Sigmoid colon (tissue), 7 donors: ENCODE measurements around the gene SP1. TPM values are rescaled to one million over a fixed set of nuclear protein-coding genes. Genes with fewer than 3 reads are reported as not detected.
"Not testable (repeated sequence)": the region's sequence is repeated elsewhere in the genome, so short reads cannot be mapped to it uniquely, and the experiment has no call there.

Source experiments
- DNase-seq: peaks from one replicate; pipeline ENCODE4 v3.0.0-alpha.2; 2019
- H3K27ac ChIP-seq, 4 donors: fragments of 200-600 bp; sonication (generic); one replicate each; pipeline ENCODE4 v1.5.1; 2016 to 2019; ENCODE audit warnings: mild to moderate bottlenecking in 1 of 4
- H3K27me3 ChIP-seq, 3 donors: fragments of 200-600 bp; sonication (generic); one replicate each; pipeline ENCODE4 v1.5.1; 2019; ENCODE audit warnings: mild to moderate bottlenecking in 1 of 3
- H3K36me3 ChIP-seq, 4 donors: fragments of 200-600 bp; sonication (generic); one replicate each; pipeline ENCODE4 v1.5.1; 2016 to 2019
- H3K4me1 ChIP-seq, 4 donors: fragments of 200-600 bp; sonication (generic); one replicate each; pipeline ENCODE4 v1.5.1; 2017 to 2019
- H3K4me3 ChIP-seq, 4 donors: fragments of 200-600 bp; sonication (generic); one replicate each; pipeline ENCODE4 v1.5.1; 2017 to 2019; ENCODE audit warnings: mild to moderate bottlenecking in 2 of 4, moderate library complexity in 1 of 4
- H3K9me3 ChIP-seq, 4 donors: fragments of 200-600 bp in 3 of 4; sonication (generic) in 3 of 4; one replicate each; pipeline versions ENCODE4 v1.5.1 to v1.6.1; 2013 to 2019
- CTCF ChIP-seq, 4 experiments: fragments of 450-650 bp in 3 of 4; fragments of 200-600 bp in 1 of 4; IDR thresholded peaks; one replicate each; pipeline ENCODE4 v1.5.1; 2016 to 2019; ENCODE audit warnings: antibody characterized with exemption in 4 of 4, mild to moderate bottlenecking in 3 of 4, moderate library complexity in 2 of 4
- EP300 ChIP-seq, 4 donors: sonication (generic); formaldehyde crosslinking; IDR thresholded peaks; one replicate each; pipeline ENCODE4 v1.6.1; 2017; ENCODE audit warnings: antibody characterized with exemption in 4 of 4
- POLR2A ChIP-seq, 2 donors: fragments of 450-650 bp; IDR thresholded peaks; one replicate each; pipeline ENCODE4 v1.6.1; 2016; ENCODE audit warnings: antibody characterized with exemption in 2 of 2, mild to moderate bottlenecking in 2 of 2, moderate library complexity in 2 of 2
- POLR2AphosphoS5 ChIP-seq, 4 donors: sonication (generic); formaldehyde crosslinking; IDR thresholded peaks; one replicate each; pipeline ENCODE4 v1.6.1; 2017; ENCODE audit warnings: antibody characterized with exemption in 4 of 4
- WGBS, 2 donors: extraction: QIAGEN DNeasy Blood & Tissue Kit; methylation state at CpG; one replicate each; pipeline ENCODE4 v1.1.7; 2013; 5-methylcytosine and 5-hydroxymethylcytosine counted together
- intact Hi-C: fragments of 100-400 bp; cut with DNase I; formaldehyde crosslinking; loops from one replicate; pipeline ENCODE4 v1.15.1; 2023
- polyA plus RNA-seq, 3 donors: library from polyadenylated mRNA; stranded (reverse); fragments of 200-250 nt; gene quantifications; one replicate each; pipeline ENCODE4 v1.2.3, GENCODE V29; 2013
- total RNA-seq, 4 donors: library from RNA; depleted of rRNA; stranded (reverse); fragments of >200 nt; gene quantifications; one replicate each; pipeline ENCODE4 v1.1.0, GENCODE V29; 2016
- donor health status: healthy with polysubstance abuse.
- donor health status: Bipolar disorder and iron deficiency.
- donor health status: healthy.

The SP1 gene
- total RNA-seq (10 to 100 TPM; 53.2 to 69.8 (median 61.0) TPM), polyA plus RNA-seq (10 to 100 TPM; 11.4 to 32.8 (median 16.0) TPM)

- H3K27ac ChIP-seq = peak within 1 kb of the TSS; percentile 95 to 100 (median 98)
- no peaks in the 10 kb centered on the region for H3K27me3 ChIP-seq
- peaks cover 0 to 52% (median 52%) of the 10 kb centered on the region in 4 donors for H3K4me1 ChIP-seq
- WGBS, 2 donors = 1% methylated on average over 71 of the region's 71 CpGs
- H3K36me3 ChIP-seq = peaks cover 7 to 41% (median 30%) of the 10 kb centered on the region in 4 donors
- peak within 1 kb of the TSS; percentile 59 to 90 (median 79) for H3K4me3 ChIP-seq
- intact Hi-C loops = no loop called here
- H3K9me3 ChIP-seq = no peaks in the 10 kb centered on the region
- TF ChIP-seq CTCF (IDR thresholded peaks at IDR 0.05) = no peak
- peak in 3 of 4 donors; percentile 37 to 60 (median 52) for TF ChIP-seq POLR2AphosphoS5 (IDR thresholded peaks at IDR 0.05)
- TF ChIP-seq EP300 (IDR thresholded peaks at IDR 0.05) = no peak
- TF ChIP-seq POLR2A (IDR thresholded peaks at IDR 0.05) = peak in 1 of 2 donors; percentile 37
- DNase-seq = peak; percentile 97
Measured at GRCh38 chr12:53380104-53380793, at the start of gene SP1. Gene SP1, plus strand, starts transcription at chr12:53380176. Its CDS starts 116 bp downstream, at chr12:53380292.

DNA sequence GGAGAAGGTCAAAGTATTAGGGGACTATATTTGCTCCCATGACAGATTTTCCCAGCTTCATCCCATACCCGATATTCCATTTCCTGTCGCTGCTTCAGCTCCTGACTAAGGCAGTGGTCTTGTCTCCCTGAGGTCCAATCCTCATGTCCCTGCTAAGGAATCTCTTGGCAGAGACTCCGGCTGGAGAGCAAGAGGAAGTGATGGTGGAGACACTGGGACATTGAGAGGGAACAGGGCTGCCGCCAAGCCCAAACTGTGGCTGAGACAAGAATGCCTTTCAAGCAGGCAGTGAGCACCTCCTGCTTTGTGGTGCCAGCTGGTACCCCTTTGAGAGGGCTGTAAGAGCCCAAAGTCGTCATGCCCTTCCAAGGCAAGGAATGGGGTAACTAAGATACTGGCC lies 49.3 kb upstream of the SP1 start:
- H3K27ac ChIP-seq = no peak overlapping the region
- H3K27me3 ChIP-seq = peaks cover 0 to 37% (median 20%) of the 10 kb centered on the region in 3 donors
- intact Hi-C loops = no loop called here
- no peaks in the 10 kb centered on the region for H3K36me3 ChIP-seq
- DNase-seq = no peak
- H3K4me3 ChIP-seq = no peak overlapping the region
- TF ChIP-seq EP300 (IDR thresholded peaks at IDR 0.05) = no peak
- no peak for TF ChIP-seq POLR2A (IDR thresholded peaks at IDR 0.05)
- TF ChIP-seq CTCF (IDR thresholded peaks at IDR 0.05) = no peak
- TF ChIP-seq POLR2AphosphoS5 (IDR thresholded peaks at IDR 0.05) = no peak
- WGBS, 2 donors = 82 to 83% methylated on average over 5 of the region's 5 CpGs
- H3K4me1 ChIP-seq = peaks cover 0 to 6% (median 3%) of the 10 kb centered on the region in 4 donors
- no peaks in the 10 kb centered on the region for H3K9me3 ChIP-seq

- H3K27ac ChIP-seq, H3K4me1 ChIP-seq, DNase-seq, H3K4me3 ChIP-seq, H3K36me3 ChIP-seq, intact Hi-C loops, H3K9me3 ChIP-seq: not testable (repeated sequence)
- H3K27me3 ChIP-seq = peaks cover 0 to 54% (median 36%) of the 10 kb centered on the region in 3 donors
Measured at GRCh38 chr12:53332339-53332738, 47.6 kb upstream of the SP1 start.

- Histone ChIP-seq H3K4me3 (no peak overlapping the region), H3K27me3 (peaks cover 0 to 58% (median 37%) of the 10 kb centered on the region in 3 donors), H3K9me3 (no peaks in the 10 kb centered on the region), H3K36me3 (no peaks in the 10 kb centered on the region), H3K4me1 (no peaks in the 10 kb centered on the region), H3K27ac (no peak overlapping the region)
- no peak for DNase-seq
- WGBS, 2 donors = 63 to 64% methylated on average over 15 of the region's 15 CpGs
- intact Hi-C loops = no loop called here
- TF ChIP-seq EP300 (IDR thresholded peaks at IDR 0.05) (no peak), CTCF (IDR thresholded peaks at IDR 0.05) (no peak), POLR2AphosphoS5 (IDR thresholded peaks at IDR 0.05) (no peak), POLR2A (IDR thresholded peaks at IDR 0.05) (no peak)
Measured at GRCh38 chr12:53332744-53333143, 47.2 kb upstream of the SP1 start.

DNA sequence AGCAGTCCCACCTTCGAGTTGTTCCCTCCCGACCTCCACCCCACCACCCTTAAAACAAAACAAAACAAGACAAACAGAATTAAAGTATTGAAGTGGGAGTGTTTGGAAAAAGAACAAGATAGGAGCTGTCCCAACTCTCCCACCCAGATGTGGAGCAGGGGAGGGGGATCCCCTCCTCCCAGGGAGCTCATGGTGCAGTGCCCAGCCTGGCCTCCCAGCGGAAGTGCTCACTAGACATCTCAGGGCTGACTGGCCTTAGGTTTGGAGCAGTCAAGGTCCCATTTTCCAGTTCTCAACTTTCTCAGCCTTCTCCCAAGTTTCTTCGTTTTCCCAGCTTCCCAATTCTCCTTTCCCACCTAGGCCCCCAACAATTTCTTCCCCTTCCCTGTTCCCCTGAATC lies 46.7 kb upstream of the SP1 start:
- Histone ChIP-seq H3K9me3 (no peaks in the 10 kb centered on the region), H3K4me1 (no peaks in the 10 kb centered on the region), H3K36me3 (no peaks in the 10 kb centered on the region), H3K4me3 (no peak overlapping the region), H3K27me3 (peaks cover 0 to 63% (median 42%) of the 10 kb centered on the region in 3 donors), H3K27ac (no peak overlapping the region)
- WGBS, 2 donors = 83 to 84% methylated on average over 4 of the region's 4 CpGs
- TF ChIP-seq POLR2AphosphoS5 (IDR thresholded peaks at IDR 0.05) = no peak
- no peak for TF ChIP-seq CTCF (IDR thresholded peaks at IDR 0.05)
- no peak for TF ChIP-seq POLR2A (IDR thresholded peaks at IDR 0.05)
- no peak for TF ChIP-seq EP300 (IDR thresholded peaks at IDR 0.05)
- no peak for DNase-seq
- intact Hi-C loops = no loop called here
